Cardiac fibroblast (primary cell): ENCODE measurements around the gene CARS2.

ENCODE experiments used
- DNase-seq, 2 donors: peaks; one replicate each; pipeline versions ENCODE4 v3.0.0 to v3.0.0-alpha.2; 2010; ENCODE audit warnings: low read depth in 2 of 2
- H3K4me3 ChIP-seq, 2 donors: replicated peaks in 1 of 2; 1 replicate in 1 of 2; 2 replicates in 1 of 2; pipeline ENCODE4 v1.5.1; 2011; ENCODE audit warnings: low read depth in 2 of 2, low read length in 2 of 2, mild to moderate bottlenecking in 2 of 2, moderate library complexity in 1 of 2
- CTCF ChIP-seq: IDR thresholded peaks from one replicate; pipeline ENCODE4 v1.5.1; 2011; ENCODE audit warnings: low read depth, mild to moderate bottlenecking, low read length, inconsistent platforms

The CARS2 gene

GRCh38 chr13:110652231-110652730, 53.6 kb downstream of the CARS2 start:
- no peak overlapping the region for H3K4me3 ChIP-seq
- no peak for DNase-seq
- no peak for TF ChIP-seq CTCF

GRCh38 chr13:110651726-110652230, 54.1 kb downstream of the CARS2 start:
- TF ChIP-seq CTCF: no peak
- no peak overlapping the region for H3K4me3 ChIP-seq
- DNase-seq: no peak

- no peak overlapping the region for H3K4me3 ChIP-seq
- TF ChIP-seq CTCF: no peak
- DNase-seq: no peak
Observed at GRCh38 chr13:110651271-110651670, 54.6 kb downstream of the CARS2 start.

- no peak for TF ChIP-seq CTCF
- DNase-seq: no peak
Observed at GRCh38 chr13:110650436-110650835, 55.5 kb downstream of the CARS2 start.

GRCh38 chr13:110649551-110649950, 56.4 kb downstream of the CARS2 start:
- no peak for DNase-seq
- no peak overlapping the region for H3K4me3 ChIP-seq
- no peak for TF ChIP-seq CTCF

More at GRCh38 chr13:110650436-110650835, 55.5 kb downstream of the CARS2 start:
- H3K4me3 ChIP-seq: no peak overlapping the region

GRCh38 chr13:110648848-110649421, 57.0 kb downstream of the CARS2 start:
- no peak for DNase-seq
- no peak overlapping the region for H3K4me3 ChIP-seq
- TF ChIP-seq CTCF: no peak
